Measurements from ENCODE around the gene FCRL3. TPM values are rescaled to one million over a fixed set of nuclear protein-coding genes. Genes with fewer than 3 reads are reported as not detected.

The FCRL3 gene
- total RNA-seq, 1 experiment from 2014 or later: not detected

DNA sequence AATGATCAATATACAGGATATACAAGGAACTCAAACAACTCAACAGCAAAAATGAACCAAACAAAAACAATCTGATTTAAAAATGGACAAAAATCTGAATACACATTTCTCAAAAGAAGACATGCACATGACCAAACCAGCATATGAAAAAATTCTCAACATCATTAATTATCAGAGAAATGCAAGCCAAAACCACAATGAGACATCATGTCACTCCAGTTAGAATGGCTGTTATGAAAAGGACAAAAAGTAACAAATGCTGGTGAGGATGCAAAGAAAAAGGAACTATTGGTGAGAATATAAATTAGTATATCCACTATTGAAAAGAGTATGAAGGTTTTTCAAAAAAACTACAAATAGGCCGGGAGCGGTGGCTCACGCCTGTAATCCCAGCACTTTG lies 42.0 kb downstream of the FCRL3 start:
- H3K4me3 ChIP-seq (ENCODE audit: low read length): no peak overlapping the region
- H2AFZ ChIP-seq (ENCODE audit: low read length): no peak overlapping the region
- H3K27ac ChIP-seq (ENCODE audit: low read length): no peak overlapping the region
- H3F3A ChIP-seq (ENCODE audit: low read length, unreplicated experiment): no peaks in the 10 kb centered on the region
- DNase-seq (no peak), ATAC-seq (no peak)
- no TSS peak for BruUV-seq (replicated peaks)
- H3K36me3 ChIP-seq (ENCODE audit: low read depth, low read length): no peaks in the 10 kb centered on the region
- no peaks in the 10 kb centered on the region for H3K9me3 ChIP-seq (ENCODE audit: low read length)
- peaks cover 55% of the 10 kb centered on the region for H3K27me3 ChIP-seq (ENCODE audit: low read length)
- no peak overlapping the region for H3K4me2 ChIP-seq (ENCODE audit: low read length)
- no peaks in the 10 kb centered on the region for H4K20me1 ChIP-seq (ENCODE audit: low read length)
- no peaks in the 10 kb centered on the region for H3K9me2 ChIP-seq (replicated peaks; ENCODE audit: low read length)
- no peaks in the 10 kb centered on the region for H3K79me2 ChIP-seq (ENCODE audit: low read length)
- no peak overlapping the region for H3K9ac ChIP-seq (ENCODE audit: low read length)
- CTCF ChIA-PET: no interaction called here
- no peaks in the 10 kb centered on the region for H3K4me1 ChIP-seq (ENCODE audit: insufficient read depth, low read length)
- POLR2A ChIA-PET (ENCODE audit: unreplicated experiment): no interaction called here
- intact Hi-C loops (cut with micrococcal nuclease): no loop called here
- TF ChIP-seq EZH2phosphoT487 (IDR thresholded peaks at IDR 0.05; ENCODE audit: borderline replicate concordance, low read length) (no peak), EZH2 (IDR thresholded peaks at IDR 0.05; ENCODE audit: low read length, unreplicated experiment) (no peak)
- TF ChIP-seq, protein P1, sequence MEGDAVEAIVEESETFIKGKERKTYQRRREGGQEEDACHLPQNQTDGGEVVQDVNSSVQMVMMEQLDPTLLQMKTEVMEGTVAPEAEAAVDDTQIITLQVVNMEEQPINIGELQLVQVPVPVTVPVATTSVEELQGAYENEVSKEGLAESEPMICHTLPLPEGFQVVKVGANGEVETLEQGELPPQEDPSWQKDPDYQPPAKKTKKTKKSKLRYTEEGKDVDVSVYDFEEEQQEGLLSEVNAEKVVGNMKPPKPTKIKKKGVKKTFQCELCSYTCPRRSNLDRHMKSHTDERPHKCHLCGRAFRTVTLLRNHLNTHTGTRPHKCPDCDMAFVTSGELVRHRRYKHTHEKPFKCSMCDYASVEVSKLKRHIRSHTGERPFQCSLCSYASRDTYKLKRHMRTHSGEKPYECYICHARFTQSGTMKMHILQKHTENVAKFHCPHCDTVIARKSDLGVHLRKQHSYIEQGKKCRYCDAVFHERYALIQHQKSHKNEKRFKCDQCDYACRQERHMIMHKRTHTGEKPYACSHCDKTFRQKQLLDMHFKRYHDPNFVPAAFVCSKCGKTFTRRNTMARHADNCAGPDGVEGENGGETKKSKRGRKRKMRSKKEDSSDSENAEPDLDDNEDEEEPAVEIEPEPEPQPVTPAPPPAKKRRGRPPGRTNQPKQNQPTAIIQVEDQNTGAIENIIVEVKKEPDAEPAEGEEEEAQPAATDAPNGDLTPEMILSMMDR (conservative IDR thresholded peaks at IDR 0.05; ENCODE audit: low read depth, low read length): no peak

GRCh38 chr1:157653494-157653873 lies 47.1 kb downstream of the FCRL3 start:
- ChIA-PET CTCF (no interaction called here), POLR2A (ENCODE audit: unreplicated experiment) (no interaction called here)
- no peaks in the 10 kb centered on the region for H3K4me1 ChIP-seq (ENCODE audit: insufficient read depth, low read length)
- DNase-seq: no peak
- H3K4me3 ChIP-seq (ENCODE audit: low read length): no peak overlapping the region
- no peaks in the 10 kb centered on the region for H3K9me3 ChIP-seq (ENCODE audit: low read length)
- H3K79me2 ChIP-seq (ENCODE audit: low read length): no peaks in the 10 kb centered on the region
- peaks cover 57% of the 10 kb centered on the region for H3K27me3 ChIP-seq (ENCODE audit: low read length)
- H3K27ac ChIP-seq (ENCODE audit: low read length): no peak overlapping the region
- BruUV-seq (replicated peaks): no TSS peak
- H3K36me3 ChIP-seq (ENCODE audit: low read depth, low read length): no peaks in the 10 kb centered on the region
- no peak overlapping the region for H2AFZ ChIP-seq (ENCODE audit: low read length)
- H3K9ac ChIP-seq (ENCODE audit: low read length): no peak overlapping the region
- H4K20me1 ChIP-seq (ENCODE audit: low read length): no peaks in the 10 kb centered on the region
- ATAC-seq: no peak
- H3K9me2 ChIP-seq (replicated peaks; ENCODE audit: low read length): no peaks in the 10 kb centered on the region
- TF ChIP-seq, protein P1 (conservative IDR thresholded peaks at IDR 0.05; ENCODE audit: low read depth, low read length): no peak
- no peaks in the 10 kb centered on the region for H3F3A ChIP-seq (ENCODE audit: low read length, unreplicated experiment)
- intact Hi-C loops (cut with micrococcal nuclease): no loop called here
- H3K4me2 ChIP-seq (ENCODE audit: low read length): no peak overlapping the region

DNA sequence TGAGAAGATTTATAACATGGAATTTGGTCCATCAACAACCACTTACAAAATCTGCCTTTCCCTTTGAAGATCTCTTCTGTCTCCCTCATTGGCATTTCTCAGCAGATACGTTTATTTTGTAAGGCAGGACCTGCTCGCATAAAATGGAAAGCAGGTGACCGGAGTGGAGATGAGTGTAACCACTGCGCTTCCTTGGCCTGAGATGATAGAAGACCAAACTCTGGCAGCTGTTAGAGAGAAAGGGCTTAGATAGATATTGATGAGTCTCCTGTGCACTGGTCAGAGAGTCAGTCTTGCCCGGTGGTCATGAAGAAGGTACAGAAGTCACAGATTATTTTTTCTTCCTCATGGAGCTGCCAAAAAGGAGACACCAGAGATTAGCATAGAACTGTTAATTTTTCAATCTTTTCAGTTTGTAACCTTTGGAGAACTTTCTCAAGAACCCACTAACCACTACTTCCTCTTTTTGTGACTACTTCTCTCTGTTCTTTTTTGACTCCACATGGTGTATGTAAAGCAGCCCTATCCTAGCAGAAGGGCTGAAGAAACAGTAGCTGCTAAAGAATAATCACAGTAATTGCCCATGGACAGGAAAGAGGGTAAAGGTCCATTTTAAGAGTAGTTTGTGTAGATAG lies 47.6 kb downstream of the FCRL3 start:
- POLR2A ChIA-PET (ENCODE audit: unreplicated experiment): no interaction called here

More for the DNA sequence above, 47.6 kb downstream of the FCRL3 start:
- H3K36me3 ChIP-seq (ENCODE audit: low read depth, low read length): no peaks in the 10 kb centered on the region
- no peaks in the 10 kb centered on the region for H4K20me1 ChIP-seq (ENCODE audit: low read length)
- peaks cover 52% of the 10 kb centered on the region for H3K27me3 ChIP-seq (ENCODE audit: low read length)
- no peak overlapping the region for H3K9ac ChIP-seq (ENCODE audit: low read length)
- CTCF ChIA-PET: no interaction called here
- no peaks in the 10 kb centered on the region for H3K4me1 ChIP-seq (ENCODE audit: insufficient read depth, low read length)
- no TSS peak for BruUV-seq (replicated peaks)
- H3K27ac ChIP-seq (ENCODE audit: low read length): no peak overlapping the region
- no peaks in the 10 kb centered on the region for H3F3A ChIP-seq (ENCODE audit: low read length, unreplicated experiment)
- H3K9me3 ChIP-seq (ENCODE audit: low read length): no peaks in the 10 kb centered on the region
- ATAC-seq (no peak), DNase-seq (no peak)
- TF ChIP-seq, protein P1 (conservative IDR thresholded peaks at IDR 0.05; ENCODE audit: low read depth, low read length): no peak
- TF ChIP-seq EZH2phosphoT487 (IDR thresholded peaks at IDR 0.05; ENCODE audit: borderline replicate concordance, low read length) (no peak), EZH2 (IDR thresholded peaks at IDR 0.05; ENCODE audit: low read length, unreplicated experiment) (no peak)
- H2AFZ ChIP-seq (ENCODE audit: low read length): no peak overlapping the region
- no peak overlapping the region for H3K4me2 ChIP-seq (ENCODE audit: low read length)
- intact Hi-C loops (cut with micrococcal nuclease): no loop called here
- no peak overlapping the region for H3K4me3 ChIP-seq (ENCODE audit: low read length)
- H3K79me2 ChIP-seq (ENCODE audit: low read length): no peaks in the 10 kb centered on the region
- H3K9me2 ChIP-seq (replicated peaks; ENCODE audit: low read length): no peaks in the 10 kb centered on the region
